GM18858 (cell line): ENCODE results near the gene KRTAP20-2.

Experiments
- ATAC-seq: cut with Tn5 transposase; IDR thresholded peaks from one replicate; pipeline ENCODE4 v1.9.1; 2021; ENCODE audit not compliant: unreplicated experiment

KRTAP20-2 gene

GRCh38 chr21:30672985-30673650 is 38.1 kb downstream of the KRTAP20-2 start:
- ATAC-seq: no peak

- no peak for ATAC-seq
Observed at GRCh38 chr21:30674312-30674711, 39.3 kb downstream of the KRTAP20-2 start.

DNA sequence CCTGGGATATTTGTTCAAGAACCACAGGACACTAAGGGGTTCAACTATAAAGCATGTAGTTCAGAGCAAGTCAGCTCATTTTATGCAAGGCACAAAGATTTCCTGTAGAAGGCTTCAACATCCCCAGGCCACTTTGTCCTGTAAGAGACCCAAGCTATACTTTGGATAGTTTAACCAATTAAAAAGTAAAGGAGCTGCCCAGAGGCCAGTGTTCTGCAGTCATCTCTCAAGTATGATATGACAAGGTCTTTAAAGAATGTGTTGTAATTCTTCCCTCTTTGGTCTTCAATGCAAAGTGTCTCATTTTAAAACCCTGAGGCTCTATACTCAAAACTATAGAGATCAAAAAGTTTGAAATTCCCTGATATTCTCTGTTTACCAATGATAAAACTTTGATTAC is 41.7 kb downstream of the KRTAP20-2 start:
- ATAC-seq: no peak

DNA sequence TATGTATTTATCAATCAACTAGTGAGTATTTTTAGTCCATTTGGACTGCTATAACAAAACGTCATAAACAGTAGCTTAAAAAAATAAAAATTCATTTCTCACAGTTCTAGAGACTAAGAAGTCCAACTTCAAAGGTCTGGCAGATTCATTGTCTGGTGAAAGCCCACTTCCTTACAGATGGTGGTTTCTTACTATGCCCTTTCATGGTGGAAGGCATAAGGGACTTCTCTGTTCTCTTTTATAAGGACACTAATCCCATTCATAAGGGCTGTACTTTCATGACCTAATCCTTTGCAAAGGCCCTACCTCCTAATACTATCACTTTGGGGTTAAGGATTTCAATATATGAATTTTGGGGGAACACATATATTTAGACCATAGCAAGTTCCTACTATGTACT is 45.6 kb downstream of the KRTAP20-2 start:
- no peak for ATAC-seq

DNA sequence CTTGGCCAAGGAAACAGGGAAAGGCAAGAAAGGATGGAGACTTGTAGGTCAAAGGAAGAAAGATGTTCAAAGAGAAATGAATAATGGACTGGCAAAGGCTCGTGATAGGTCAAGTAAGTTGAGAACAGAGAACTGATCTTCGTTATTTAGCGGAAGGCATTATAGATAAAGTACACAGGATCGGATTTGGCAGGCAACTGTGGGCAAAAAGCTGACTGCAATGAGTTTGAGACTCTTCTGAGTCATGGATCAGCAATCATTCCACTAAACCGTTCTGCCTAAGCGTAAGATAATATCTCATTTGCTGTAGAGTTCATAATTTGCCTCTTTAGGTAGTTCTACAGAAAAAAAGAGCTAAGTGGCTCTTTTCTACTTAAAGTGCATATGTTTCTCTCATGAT is 49.5 kb downstream of the KRTAP20-2 start:
- no peak for ATAC-seq
